BE2C (cell line): ENCODE measurements around the gene MYO7A.
A peak's percentile ranks its signal among the peaks of the same experiment; 100 is the strongest.

Experiments used
- DNase-seq: peaks from one replicate; pipeline ENCODE4 v3.0.0-alpha.2; 2020
- H3K27me3 ChIP-seq: fragments of 250-450 bp; sonication (Bioruptor Pico); 2 replicates; pipeline ENCODE4 v1.5.1; 2020; ENCODE audit warnings: mild to moderate bottlenecking
- H3K36me3 ChIP-seq: fragments of 250-450 bp; sonication (Bioruptor Pico); 2 replicates; pipeline ENCODE4 v1.5.1; 2020; ENCODE audit warnings: mild to moderate bottlenecking
- H3K4me1 ChIP-seq: fragments of 250-450 bp; sonication (Bioruptor Pico); 2 replicates; pipeline ENCODE4 v1.5.1; 2020
- H3K4me3 ChIP-seq: 2 replicates; pipeline ENCODE4 v1.5.1; 2011; ENCODE audit warnings: low read depth, low read length
- H3K9me3 ChIP-seq: fragments of 250-450 bp; sonication (Bioruptor Pico); 2 replicates; pipeline ENCODE4 v1.5.1; 2020
- CTCF ChIP-seq: IDR thresholded peaks from 2 replicates; pipeline ENCODE4 v1.5.1; 2012; ENCODE audit warnings: mild to moderate bottlenecking, low read depth, low read length

The MYO7A gene

GRCh38 chr11:77191429-77191822 is 63.4 kb downstream of the MYO7A start:
- DNase-seq: no peak
- H3K36me3 ChIP-seq: no peaks in the 10 kb centered on the region
- H3K9me3 ChIP-seq: no peaks in the 10 kb centered on the region
- H3K27me3 ChIP-seq: no peaks in the 10 kb centered on the region
- H3K4me1 ChIP-seq: no peaks in the 10 kb centered on the region; the same call in 1 of the 2 replicates
- no peak for TF ChIP-seq CTCF
- no peak overlapping the region for H3K4me3 ChIP-seq

GRCh38 chr11:77191823-77192495 is 63.9 kb downstream of the MYO7A start:
- no peaks in the 10 kb centered on the region for H3K27me3 ChIP-seq
- no peaks in the 10 kb centered on the region for H3K36me3 ChIP-seq
- H3K4me1 ChIP-seq: no peaks in the 10 kb centered on the region; the same call in 1 of the 2 replicates
- TF ChIP-seq CTCF: peak; percentile 39
- H3K4me3 ChIP-seq: no peak overlapping the region
- no peaks in the 10 kb centered on the region for H3K9me3 ChIP-seq
- peak; percentile 45 for DNase-seq

GRCh38 chr11:77193167-77193566 is 65.1 kb downstream of the MYO7A start:
- no peaks in the 10 kb centered on the region for H3K36me3 ChIP-seq

GRCh38 chr11:77193911-77194830 is 66.1 kb downstream of the MYO7A start:
- H3K4me3 ChIP-seq: no peak overlapping the region
- DNase-seq: no peak
- no peaks in the 10 kb centered on the region for H3K27me3 ChIP-seq
- no peaks in the 10 kb centered on the region for H3K9me3 ChIP-seq
- no peaks in the 10 kb centered on the region; the same call in 1 of the 2 replicates for H3K4me1 ChIP-seq
- TF ChIP-seq CTCF: no peak
- no peaks in the 10 kb centered on the region for H3K36me3 ChIP-seq

More at GRCh38 chr11:77193167-77193566, 65.1 kb downstream of the MYO7A start:
- Histone ChIP-seq H3K9me3 (no peaks in the 10 kb centered on the region), H3K4me1 (no peaks in the 10 kb centered on the region; the same call in 1 of the 2 replicates), H3K4me3 (no peak overlapping the region), H3K27me3 (no peaks in the 10 kb centered on the region)
- no peak for TF ChIP-seq CTCF
- no peak for DNase-seq

GRCh38 chr11:77195071-77195755 is 67.2 kb downstream of the MYO7A start:
- DNase-seq: no peak
- Histone ChIP-seq H3K36me3 (no peaks in the 10 kb centered on the region), H3K4me3 (no peak overlapping the region), H3K4me1 (no peaks in the 10 kb centered on the region; the same call in 1 of the 2 replicates), H3K27me3 (no peaks in the 10 kb centered on the region), H3K9me3 (no peaks in the 10 kb centered on the region)
- no peak for TF ChIP-seq CTCF
